ENCODE data around the gene OAT.

Gene OAT

GRCh38 chr10:124388823-124389612 lies 29.7 kb downstream of the OAT start:
- DNase-seq (ENCODE audit: low read depth) = peak; percentile 16
- TF ChIP-seq CTCF (conservative IDR thresholded peaks at IDR 0.05; ENCODE audit: low read depth, low read length) = peak; percentile 85
- H3K4me3 ChIP-seq (ENCODE audit: low read length) = peak overlapping the region; percentile 48

- H3K4me3 ChIP-seq (ENCODE audit: low read length) = peak overlapping the region; percentile 48
- no peak for DNase-seq (ENCODE audit: low read depth)
- no peak for TF ChIP-seq CTCF (conservative IDR thresholded peaks at IDR 0.05; ENCODE audit: low read depth, low read length)
Measured at GRCh38 chr10:124388476-124388822, 30.3 kb downstream of the OAT start.

GRCh38 chr10:124387078-124387874 lies 31.4 kb downstream of the OAT start:
- no peak overlapping the region for H3K4me3 ChIP-seq (ENCODE audit: low read length)
- no peak for DNase-seq (ENCODE audit: low read depth)
- peak; percentile 20 for TF ChIP-seq CTCF (conservative IDR thresholded peaks at IDR 0.05; ENCODE audit: low read depth, low read length)

GRCh38 chr10:124386186-124387077 lies 32.3 kb downstream of the OAT start:
- no peak for TF ChIP-seq CTCF (conservative IDR thresholded peaks at IDR 0.05; ENCODE audit: low read depth, low read length)
- H3K4me3 ChIP-seq (ENCODE audit: low read length) = no peak overlapping the region
- DNase-seq (ENCODE audit: low read depth) = no peak

- no peak overlapping the region for H3K4me3 ChIP-seq (ENCODE audit: low read length)
- no peak for DNase-seq (ENCODE audit: low read depth)
- no peak for TF ChIP-seq CTCF (conservative IDR thresholded peaks at IDR 0.05; ENCODE audit: low read depth, low read length)
Measured at GRCh38 chr10:124385627-124386185, 33.0 kb downstream of the OAT start.

GRCh38 chr10:124384591-124385190 lies 34.0 kb downstream of the OAT start:
- no peak for TF ChIP-seq CTCF (conservative IDR thresholded peaks at IDR 0.05; ENCODE audit: low read depth, low read length)
- H3K4me3 ChIP-seq (ENCODE audit: low read length) = no peak overlapping the region
- DNase-seq (ENCODE audit: low read depth) = no peak
